ENCODE measurements around the gene ASIC4. TPM values are rescaled to one million over a fixed set of nuclear protein-coding genes. Genes with fewer than 3 reads are reported as not detected.

ASIC4 gene
- polyA plus RNA-seq, 6 donors from 2014 or later = not detected

GRCh38 chr2:219516888-219517287 is 2.6 kb downstream of the ASIC4 start:
- peaks cover 70 to 100% (median 97%) of the 10 kb centered on the region in 3 donors for H3K27me3 Mint-ChIP-seq
- H3K4me1 Mint-ChIP-seq = peaks cover 26 to 30% (median 26%) of the 10 kb centered on the region in 3 donors
- peaks cover 0 to 12% of the 10 kb centered on the region in 2 donors for H3K36me3 Mint-ChIP-seq
- peak overlapping the region in 1 of 6 donors; percentile 49 for H3K27ac Mint-ChIP-seq
- peaks cover 0 to 4% (median 0%) of the 10 kb centered on the region in 7 donors for H3K9me3 Mint-ChIP-seq
- no peak overlapping the region for H3K4me3 Mint-ChIP-seq
- ATAC-seq (ENCODE audit: low read depth in 2 of 2) (no peak), DNase-seq (no peak)

- Mint-ChIP-seq H3K4me3 (no peak overlapping the region), H3K27me3 (peaks cover 69 to 96% (median 90%) of the 10 kb centered on the region in 3 donors)
Measured at GRCh38 chr2:219517954-219518778, 3.9 kb downstream of the ASIC4 start.

GRCh38 chr2:219519526-219519916 is 5.2 kb downstream of the ASIC4 start:
- H3K4me1 Mint-ChIP-seq = peaks cover 14 to 18% (median 18%) of the 10 kb centered on the region in 3 donors
- DNase-seq (no peak), ATAC-seq (ENCODE audit: low read depth in 2 of 2) (no peak)
- H3K27me3 Mint-ChIP-seq = peaks cover 69 to 91% (median 89%) of the 10 kb centered on the region in 3 donors
- no peak overlapping the region for H3K27ac Mint-ChIP-seq
- H3K36me3 Mint-ChIP-seq = peaks cover 0 to 11% of the 10 kb centered on the region in 2 donors
- H3K9me3 Mint-ChIP-seq = peaks cover 0 to 2% (median 0%) of the 10 kb centered on the region in 7 donors
- H3K4me3 Mint-ChIP-seq = no peak overlapping the region

More at GRCh38 chr2:219517954-219518778, 3.9 kb downstream of the ASIC4 start:
- Mint-ChIP-seq H3K36me3 (peaks cover 0 to 16% of the 10 kb centered on the region in 2 donors), H3K4me1 (peaks cover 22 to 27% (median 23%) of the 10 kb centered on the region in 3 donors), H3K27ac (no peak overlapping the region), H3K9me3 (peaks cover 0 to 2% (median 0%) of the 10 kb centered on the region in 7 donors)
- DNase-seq (no peak), ATAC-seq (ENCODE audit: low read depth in 2 of 2) (no peak)

- no peak overlapping the region for H3K4me3 Mint-ChIP-seq
Measured at GRCh38 chr2:219520079-219520478, 5.8 kb downstream of the ASIC4 start.

GRCh38 chr2:219521066-219521880 is 7.0 kb downstream of the ASIC4 start:
- ATAC-seq (ENCODE audit: low read depth in 2 of 2) (peak in 1 of 2 donors; percentile 32), DNase-seq (no peak)
- Mint-ChIP-seq H3K4me1 (peaks cover 14 to 18% (median 15%) of the 10 kb centered on the region in 3 donors), H3K27me3 (peaks cover 69 to 91% (median 91%) of the 10 kb centered on the region in 3 donors), H3K27ac (peak overlapping the region in 1 of 6 donors; percentile 6), H3K4me3 (peak overlapping the region in 2 of 8 donors; percentile 2 to 41), H3K36me3 (peaks cover 0 to 11% of the 10 kb centered on the region in 2 donors), H3K9me3 (no peaks in the 10 kb centered on the region)

More at GRCh38 chr2:219520079-219520478, 5.8 kb downstream of the ASIC4 start:
- ATAC-seq (ENCODE audit: low read depth in 2 of 2) = no peak
- peaks cover 14 to 18% (median 18%) of the 10 kb centered on the region in 3 donors for H3K4me1 Mint-ChIP-seq
- peaks cover 0 to 11% of the 10 kb centered on the region in 2 donors for H3K36me3 Mint-ChIP-seq
- DNase-seq = no peak
- H3K27me3 Mint-ChIP-seq = peaks cover 73 to 91% (median 91%) of the 10 kb centered on the region in 3 donors
- H3K9me3 Mint-ChIP-seq = peaks cover 0 to 2% (median 0%) of the 10 kb centered on the region in 7 donors
- H3K27ac Mint-ChIP-seq = no peak overlapping the region

- H3K4me1 Mint-ChIP-seq = peaks cover 14 to 18% (median 15%) of the 10 kb centered on the region in 3 donors
- peaks cover 72 to 91% (median 91%) of the 10 kb centered on the region in 3 donors for H3K27me3 Mint-ChIP-seq
- no peak overlapping the region for H3K27ac Mint-ChIP-seq
- H3K9me3 Mint-ChIP-seq = no peaks in the 10 kb centered on the region
- H3K36me3 Mint-ChIP-seq = peaks cover 0 to 11% of the 10 kb centered on the region in 2 donors
- no peak for DNase-seq
- peak overlapping the region in 5 of 8 donors; percentile 41 to 84 (median 64) for H3K4me3 Mint-ChIP-seq
- ATAC-seq (ENCODE audit: low read depth in 2 of 2) = no peak
Measured at GRCh38 chr2:219522111-219523030, 8.1 kb downstream of the ASIC4 start.

GRCh38 chr2:219523031-219523671 is 8.9 kb downstream of the ASIC4 start:
- Mint-ChIP-seq H3K9me3 (no peaks in the 10 kb centered on the region), H3K27me3 (peaks cover 71 to 90% (median 86%) of the 10 kb centered on the region in 3 donors), H3K36me3 (peaks cover 0 to 11% of the 10 kb centered on the region in 2 donors), H3K4me1 (peaks cover 14 to 18% (median 15%) of the 10 kb centered on the region in 3 donors), H3K27ac (no peak overlapping the region), H3K4me3 (peak overlapping the region in 5 of 8 donors; percentile 17 to 66 (median 59))
- DNase-seq = no peak
- ATAC-seq (ENCODE audit: low read depth in 2 of 2) = peak; percentile 62 to 66

- H3K27me3 Mint-ChIP-seq = peaks cover 74 to 90% (median 82%) of the 10 kb centered on the region in 3 donors
- H3K36me3 Mint-ChIP-seq = peaks cover 0 to 11% of the 10 kb centered on the region in 2 donors
- no peaks in the 10 kb centered on the region for H3K9me3 Mint-ChIP-seq
- DNase-seq = no peak
- peaks cover 14 to 20% (median 15%) of the 10 kb centered on the region in 3 donors for H3K4me1 Mint-ChIP-seq
- H3K4me3 Mint-ChIP-seq = no peak overlapping the region
- no peak for ATAC-seq (ENCODE audit: low read depth in 2 of 2)
- no peak overlapping the region for H3K27ac Mint-ChIP-seq
Measured at GRCh38 chr2:219524817-219525216, 10.5 kb downstream of the ASIC4 start.

- DNase-seq (no peak), ATAC-seq (ENCODE audit: low read depth in 2 of 2) (no peak)
- Mint-ChIP-seq H3K4me1 (peaks cover 20 to 26% (median 21%) of the 10 kb centered on the region in 3 donors), H3K4me3 (no peak overlapping the region), H3K27ac (no peak overlapping the region), H3K36me3 (peaks cover 0 to 11% of the 10 kb centered on the region in 2 donors), H3K9me3 (no peaks in the 10 kb centered on the region), H3K27me3 (peaks cover 73 to 90% (median 82%) of the 10 kb centered on the region in 3 donors)
Measured at GRCh38 chr2:219525533-219526232, 11.4 kb downstream of the ASIC4 start.

- H3K27me3 Mint-ChIP-seq = peaks cover 78 to 90% (median 82%) of the 10 kb centered on the region in 3 donors
- H3K9me3 Mint-ChIP-seq = no peaks in the 10 kb centered on the region
- ATAC-seq (ENCODE audit: low read depth in 2 of 2) = no peak
- H3K27ac Mint-ChIP-seq = peak overlapping the region in 1 of 6 donors; percentile 81
- H3K4me3 Mint-ChIP-seq = no peak overlapping the region
- peaks cover 0 to 8% of the 10 kb centered on the region in 2 donors for H3K36me3 Mint-ChIP-seq
- DNase-seq = no peak
- H3K4me1 Mint-ChIP-seq = peaks cover 18 to 21% (median 19%) of the 10 kb centered on the region in 3 donors
Measured at GRCh38 chr2:219526320-219527075, 12.2 kb downstream of the ASIC4 start.

- Mint-ChIP-seq H3K4me3 (no peak overlapping the region), H3K36me3 (peaks cover 0 to 3% of the 10 kb centered on the region in 2 donors), H3K9me3 (no peaks in the 10 kb centered on the region), H3K27me3 (peaks cover 73 to 89% (median 80%) of the 10 kb centered on the region in 3 donors), H3K27ac (peak overlapping the region in 1 of 6 donors; percentile 60), H3K4me1 (peaks cover 13 to 16% (median 14%) of the 10 kb centered on the region in 3 donors)
- DNase-seq (no peak), ATAC-seq (ENCODE audit: low read depth in 2 of 2) (no peak)
Measured at GRCh38 chr2:219527076-219527394, 12.8 kb downstream of the ASIC4 start.
